EH (cell line): ENCODE results near the gene RTN4RL1.
"Not testable (repeated sequence)": the region's sequence is repeated elsewhere in the genome, so short reads cannot be mapped to it uniquely, and the experiment has no call there.

Experiments
- DNase-seq: peaks from one replicate; pipeline ENCODE4 v3.0.0-alpha.2; 2015; ENCODE audit warnings: low read depth

RTN4RL1 gene

DNA sequence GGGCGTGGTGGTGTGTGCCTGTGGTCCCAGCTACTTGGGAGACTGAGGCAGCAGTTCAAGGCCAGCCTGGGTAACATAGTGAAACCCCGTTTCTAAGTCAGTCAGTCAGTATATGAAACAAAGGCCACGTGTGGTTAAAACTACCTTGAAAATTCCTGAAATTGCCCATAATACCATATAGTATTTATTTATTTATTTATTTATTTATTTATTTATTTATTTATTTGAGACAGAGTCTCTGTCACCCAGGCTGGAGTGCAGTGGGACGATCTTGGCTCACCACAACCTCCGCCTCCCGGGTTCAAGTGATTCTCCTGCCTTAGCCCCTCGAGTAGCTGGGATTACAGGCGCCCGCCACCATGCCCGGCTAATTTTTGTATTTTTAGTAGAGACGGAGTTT lies 129.7 kb downstream of the RTN4RL1 start:
- DNase-seq, result not testable (repeated sequence)

DNA sequence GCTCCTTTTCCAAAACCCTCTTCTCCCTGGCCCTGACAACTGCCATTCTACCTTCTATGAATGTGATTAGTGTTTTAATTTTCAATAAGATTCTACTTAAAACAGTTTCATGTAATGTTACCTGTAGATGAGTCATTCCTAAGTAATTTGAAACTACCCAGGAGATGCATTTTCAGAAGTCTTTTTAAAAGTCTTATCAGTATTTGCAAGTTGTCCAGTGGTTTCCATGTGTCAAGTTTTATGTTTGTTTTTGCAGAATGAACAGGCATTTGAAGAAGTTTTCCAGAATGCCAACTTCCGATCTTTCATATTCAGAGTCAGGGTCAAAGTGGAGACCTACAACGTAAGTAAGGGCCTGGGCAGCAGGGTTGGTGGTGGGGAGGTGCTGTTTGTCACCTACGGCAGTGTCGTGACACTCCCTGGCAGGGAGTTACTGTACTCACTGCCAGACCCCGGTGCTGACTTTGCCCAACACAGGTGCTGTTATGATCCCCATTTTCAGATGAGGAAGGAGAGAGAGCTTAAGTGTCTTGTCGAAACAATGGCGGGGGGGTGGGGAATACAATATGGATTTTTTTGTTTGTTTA lies 130.3 kb downstream of the RTN4RL1 start:
- no peak for DNase-seq

DNA sequence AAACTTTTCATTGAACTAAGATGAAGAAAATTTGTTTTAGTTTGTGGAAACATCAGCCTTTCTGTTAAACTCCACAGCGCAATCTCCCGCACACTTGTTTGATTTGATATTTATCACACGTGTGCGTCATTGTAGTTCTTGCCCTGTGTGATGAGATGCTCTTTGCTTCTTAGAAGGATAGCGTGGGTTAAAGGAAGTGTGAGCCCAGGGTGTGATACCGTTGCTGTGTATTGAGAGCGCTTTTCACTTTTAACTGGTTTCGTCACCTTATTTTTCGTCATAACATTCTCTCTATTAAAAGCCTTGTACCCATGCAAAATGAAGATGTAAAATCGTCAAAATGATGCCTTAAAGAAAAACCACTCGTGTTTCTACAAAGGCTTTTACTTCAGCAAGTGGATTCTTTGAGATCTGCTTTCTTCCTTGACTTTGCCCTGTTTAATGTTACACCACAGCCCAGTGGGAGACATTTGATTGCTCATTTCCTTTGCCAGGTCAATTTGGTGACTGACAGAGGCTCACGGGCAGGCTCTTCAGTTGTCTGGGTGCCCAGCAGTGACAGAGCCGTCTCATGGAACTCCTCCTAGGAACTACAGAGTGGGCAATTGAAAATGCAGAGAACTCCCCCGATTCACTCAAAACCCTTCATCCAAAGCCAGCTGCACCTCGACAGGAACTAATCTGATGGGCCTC lies 134.2 kb downstream of the RTN4RL1 start:
- no peak for DNase-seq

DNA sequence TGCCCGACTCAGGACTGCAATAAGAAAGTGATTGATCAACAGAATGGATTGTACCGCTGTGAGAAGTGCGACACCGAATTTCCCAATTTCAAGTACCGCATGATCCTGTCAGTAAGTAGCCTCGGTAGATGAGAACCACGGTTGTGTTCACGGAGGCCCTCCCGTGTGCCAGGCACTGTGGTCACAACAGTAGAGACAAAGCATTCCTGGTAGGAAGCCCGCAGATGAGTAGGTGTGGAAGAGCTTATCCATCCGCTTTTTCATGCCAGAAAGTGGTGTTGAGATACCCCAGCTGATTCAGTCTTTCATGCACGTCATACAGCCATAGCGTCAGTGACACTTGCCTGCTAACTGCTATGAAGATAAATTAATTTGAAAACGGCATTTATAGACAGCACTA lies 136.4 kb downstream of the RTN4RL1 start:
- DNase-seq, result no peak
